ENCODE data around the gene BIK.

GRCh38 chr22:43157874-43158546, 47.5 kb downstream of the BIK start:
- TF ChIP-seq CTCF (conservative IDR thresholded peaks at IDR 0.05 in 1 of 2, IDR thresholded peaks at IDR 0.05 in 1 of 2; ENCODE audit: low read depth in 1 of 2, low read length in 2 of 2), result no peak
- TF ChIP-seq EZH2 (IDR thresholded peaks at IDR 0.05; ENCODE audit: low read length, missing control alignments), result no peak

Measured in fibroblast of lung (primary cell).